HT1080 (cell line): Measurements from ENCODE around the gene LCN10. TPM values are rescaled to one million over a fixed set of nuclear protein-coding genes. Genes with fewer than 3 reads are reported as not detected.
"Not testable (repeated sequence)": the region's sequence is repeated elsewhere in the genome, so short reads cannot be mapped to it uniquely, and the experiment has no call there.

Source experiments
- DNase-seq: peaks from one replicate; pipeline ENCODE4 v3.0.0-alpha.2; 2015; ENCODE audit warnings: low read depth
- total RNA-seq: library from RNA; depleted of rRNA; stranded (reverse); fragments of >200 nt; shearing (Covaris generic); gene quantifications from 2 replicates; pipeline ENCODE4 v1.2.3, GENCODE V29; 2014

LCN10 gene
- total RNA-seq, 1 experiment from 2014 or later, result not detected

GRCh38 chr9:136773386-136774044 is 30.8 kb upstream of the LCN10 start:
- peak; percentile 45 for DNase-seq

- DNase-seq, result no peak
Measured at GRCh38 chr9:136771907-136772415, 29.2 kb upstream of the LCN10 start.

- DNase-seq, result no peak
Measured at GRCh38 chr9:136769710-136770191, 27.0 kb upstream of the LCN10 start.

- DNase-seq, result peak; percentile 46
Measured at GRCh38 chr9:136766410-136767120, 23.8 kb upstream of the LCN10 start.

- DNase-seq, result not testable (repeated sequence)
Measured at GRCh38 chr9:136765745-136766409, 23.1 kb upstream of the LCN10 start.

- DNase-seq, result no peak
Measured at GRCh38 chr9:136765041-136765440, 22.3 kb upstream of the LCN10 start.

GRCh38 chr9:136764301-136764891 is 21.7 kb upstream of the LCN10 start, which contains the start of gene LCN15:
Gene LCN15, minus strand, starts transcription at chr9:136764518. Its CDS starts 30 bp downstream, at chr9:136764488.
- no peak for DNase-seq

GRCh38 chr9:136763649-136764035 is 20.9 kb upstream of the LCN10 start:
- no peak for DNase-seq

GRCh38 chr9:136762915-136763648 is 20.3 kb upstream of the LCN10 start:
- no peak for DNase-seq

GRCh38 chr9:136762221-136762691 is 19.5 kb upstream of the LCN10 start:
- no peak for DNase-seq

GRCh38 chr9:136761545-136761981 is 18.8 kb upstream of the LCN10 start:
- DNase-seq, result no peak

GRCh38 chr9:136760834-136761544 is 18.2 kb upstream of the LCN10 start:
- DNase-seq, result peak; percentile 61

- no peak for DNase-seq
Measured at GRCh38 chr9:136760424-136760823, 17.7 kb upstream of the LCN10 start.

- no peak for DNase-seq
Measured at GRCh38 chr9:136759436-136760325, 16.9 kb upstream of the LCN10 start.

- no peak for DNase-seq
Measured at GRCh38 chr9:136759001-136759400, 16.3 kb upstream of the LCN10 start.

- no peak for DNase-seq
Measured at GRCh38 chr9:136757751-136758140, 15.0 kb upstream of the LCN10 start.

GRCh38 chr9:136757328-136757727 is 14.6 kb upstream of the LCN10 start:
- DNase-seq, result no peak

- no peak for DNase-seq
Measured at GRCh38 chr9:136756836-136757235, 14.1 kb upstream of the LCN10 start.

- DNase-seq, result no peak
Measured at GRCh38 chr9:136756134-136756438, 13.3 kb upstream of the LCN10 start.
